HG02678 (cell line): Measurements from ENCODE around the gene SGTA.
A peak's percentile ranks its signal among the peaks of the same experiment; 100 is the strongest.
"Not testable (repeated sequence)": the region's sequence is repeated elsewhere in the genome, so short reads cannot be mapped to it uniquely, and the experiment has no call there.

Experiments used
- ATAC-seq: cut with Tn5 transposase; IDR thresholded peaks from one replicate; pipeline ENCODE4 v1.9.1; 2021; ENCODE audit warnings: mild to moderate bottlenecking, moderate library complexity; ENCODE audit not compliant: unreplicated experiment

The SGTA gene, protein sequence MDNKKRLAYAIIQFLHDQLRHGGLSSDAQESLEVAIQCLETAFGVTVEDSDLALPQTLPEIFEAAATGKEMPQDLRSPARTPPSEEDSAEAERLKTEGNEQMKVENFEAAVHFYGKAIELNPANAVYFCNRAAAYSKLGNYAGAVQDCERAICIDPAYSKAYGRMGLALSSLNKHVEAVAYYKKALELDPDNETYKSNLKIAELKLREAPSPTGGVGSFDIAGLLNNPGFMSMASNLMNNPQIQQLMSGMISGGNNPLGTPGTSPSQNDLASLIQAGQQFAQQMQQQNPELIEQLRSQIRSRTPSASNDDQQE

GRCh38 chr19:2782936-2783780 is at the start of gene SGTA:
Gene SGTA (minus strand): TSS chr19:2783273. CDS start chr19:2769068, 14,205 bp downstream.
- peak; percentile 78 for ATAC-seq

- ATAC-seq: no peak
Observed at GRCh38 chr19:2827840-2828489, 44.9 kb upstream of the SGTA start.

GRCh38 chr19:2827022-2827421 is 43.9 kb upstream of the SGTA start:
- ATAC-seq: no peak

- ATAC-seq: no peak
Observed at GRCh38 chr19:2824129-2824528, 41.1 kb upstream of the SGTA start.

DNA sequence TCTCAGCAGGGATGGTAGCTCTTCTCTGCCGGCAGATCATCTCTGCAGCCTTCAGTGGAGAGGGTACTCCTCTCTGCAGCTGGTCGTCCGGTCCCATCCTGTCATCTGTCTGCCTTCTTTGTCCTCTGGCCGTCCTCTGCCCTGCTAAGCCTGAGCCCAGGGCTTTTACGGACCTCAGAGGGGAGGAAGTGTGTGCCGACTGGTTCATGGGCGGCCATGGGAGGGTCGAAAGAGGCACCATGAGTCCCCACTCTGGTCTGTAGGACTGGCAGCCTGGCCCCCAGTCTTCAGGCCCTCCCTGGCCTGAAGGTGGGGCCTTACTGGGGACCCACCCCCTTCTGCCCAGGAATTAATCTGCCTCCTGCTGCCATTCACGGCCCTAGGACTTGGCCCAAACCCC is 40.6 kb upstream of the SGTA start:
- ATAC-seq: no peak

DNA sequence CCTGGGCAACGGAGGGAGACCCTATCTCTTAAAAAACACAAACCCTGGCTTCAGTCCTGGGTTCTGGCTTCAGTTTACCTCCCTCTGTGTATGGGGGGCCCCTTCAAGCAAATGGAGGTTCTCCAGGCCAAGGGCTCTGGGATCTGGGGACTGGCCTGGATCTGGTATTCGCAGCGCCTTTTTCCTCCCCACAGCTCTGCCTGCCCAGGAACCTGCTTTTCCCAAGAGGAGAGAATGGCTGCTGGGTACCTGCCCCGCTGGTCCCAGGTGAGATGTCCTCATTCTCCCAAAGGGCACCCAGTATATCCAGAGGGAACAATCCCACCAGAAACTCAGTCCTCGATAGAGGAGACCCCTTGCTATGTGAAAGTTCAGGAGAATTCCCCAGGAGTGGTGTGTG is 39.8 kb upstream of the SGTA start:
- ATAC-seq: no peak

GRCh38 chr19:2820112-2820702 is 37.1 kb upstream of the SGTA start:
- ATAC-seq: no peak

- peak; percentile 96 for ATAC-seq
Observed at GRCh38 chr19:2819540-2820111, 36.6 kb upstream of the SGTA start, which contains the start of gene ZNF554. Gene ZNF554 (plus strand): TSS chr19:2819868. CDS start chr19:2820072, 204 bp downstream.

GRCh38 chr19:2817237-2817829 is 34.3 kb upstream of the SGTA start:
- ATAC-seq: not testable (repeated sequence)

DNA sequence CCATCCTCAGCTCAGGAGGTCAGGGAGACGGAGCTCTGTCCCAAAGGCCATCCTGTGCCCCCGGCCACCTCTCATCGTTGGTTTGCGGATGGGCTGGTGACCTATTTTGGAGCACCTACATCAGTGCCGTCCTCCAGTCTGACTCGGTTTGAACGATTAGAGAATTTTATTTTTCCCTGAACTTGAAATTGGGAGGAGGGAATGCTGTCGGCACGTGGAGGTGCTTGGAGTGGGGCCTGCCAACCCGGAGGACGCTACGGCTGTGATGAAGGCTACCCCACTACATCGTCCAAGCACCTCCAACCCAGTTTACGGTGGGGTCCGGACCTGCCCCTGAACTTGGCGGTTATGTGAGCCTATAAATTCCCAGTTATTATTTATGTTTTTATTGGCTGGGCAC is 33.6 kb upstream of the SGTA start:
- ATAC-seq: no peak

DNA sequence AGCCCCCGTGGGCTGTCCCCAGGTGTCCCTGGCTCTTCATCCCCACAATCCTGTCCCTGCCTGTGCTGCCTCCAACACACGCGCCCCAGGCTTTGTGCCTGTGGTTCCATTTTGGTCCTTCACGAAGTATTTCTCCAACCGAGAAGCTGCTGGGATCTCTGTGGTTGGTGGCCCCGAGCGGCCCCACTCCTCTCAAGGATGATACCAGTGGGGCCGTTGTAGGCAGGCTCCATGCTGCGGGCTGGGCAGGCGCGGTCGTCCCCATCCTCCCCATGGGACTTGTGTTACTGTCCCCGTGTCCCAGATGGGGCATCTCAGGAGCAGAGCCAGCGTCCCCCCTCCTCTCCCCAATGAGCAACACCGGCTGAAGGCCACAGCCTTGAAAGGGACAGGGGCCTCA is 32.9 kb upstream of the SGTA start:
- no peak for ATAC-seq

GRCh38 chr19:2815191-2815614 is 32.1 kb upstream of the SGTA start:
- no peak for ATAC-seq

DNA sequence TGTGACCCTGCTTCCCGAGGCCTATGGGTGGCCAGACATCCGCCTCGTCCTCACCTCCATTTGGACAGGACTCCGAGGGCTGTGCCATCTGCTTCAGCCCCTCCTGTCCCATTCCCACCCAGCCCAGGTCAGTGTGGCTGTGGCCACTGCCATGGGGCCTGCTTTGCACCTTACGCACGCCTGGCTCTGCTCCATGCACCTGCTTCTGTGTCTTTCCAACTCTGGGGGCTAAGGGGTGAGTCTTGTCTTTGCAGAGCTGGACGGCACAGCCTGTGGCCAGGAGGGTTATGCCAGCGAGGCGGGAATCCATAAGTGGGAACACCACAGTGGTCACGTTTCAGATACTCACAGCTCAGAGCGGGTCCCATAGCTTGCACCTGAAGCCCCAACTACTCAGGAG is 31.4 kb upstream of the SGTA start:
- no peak for ATAC-seq

DNA sequence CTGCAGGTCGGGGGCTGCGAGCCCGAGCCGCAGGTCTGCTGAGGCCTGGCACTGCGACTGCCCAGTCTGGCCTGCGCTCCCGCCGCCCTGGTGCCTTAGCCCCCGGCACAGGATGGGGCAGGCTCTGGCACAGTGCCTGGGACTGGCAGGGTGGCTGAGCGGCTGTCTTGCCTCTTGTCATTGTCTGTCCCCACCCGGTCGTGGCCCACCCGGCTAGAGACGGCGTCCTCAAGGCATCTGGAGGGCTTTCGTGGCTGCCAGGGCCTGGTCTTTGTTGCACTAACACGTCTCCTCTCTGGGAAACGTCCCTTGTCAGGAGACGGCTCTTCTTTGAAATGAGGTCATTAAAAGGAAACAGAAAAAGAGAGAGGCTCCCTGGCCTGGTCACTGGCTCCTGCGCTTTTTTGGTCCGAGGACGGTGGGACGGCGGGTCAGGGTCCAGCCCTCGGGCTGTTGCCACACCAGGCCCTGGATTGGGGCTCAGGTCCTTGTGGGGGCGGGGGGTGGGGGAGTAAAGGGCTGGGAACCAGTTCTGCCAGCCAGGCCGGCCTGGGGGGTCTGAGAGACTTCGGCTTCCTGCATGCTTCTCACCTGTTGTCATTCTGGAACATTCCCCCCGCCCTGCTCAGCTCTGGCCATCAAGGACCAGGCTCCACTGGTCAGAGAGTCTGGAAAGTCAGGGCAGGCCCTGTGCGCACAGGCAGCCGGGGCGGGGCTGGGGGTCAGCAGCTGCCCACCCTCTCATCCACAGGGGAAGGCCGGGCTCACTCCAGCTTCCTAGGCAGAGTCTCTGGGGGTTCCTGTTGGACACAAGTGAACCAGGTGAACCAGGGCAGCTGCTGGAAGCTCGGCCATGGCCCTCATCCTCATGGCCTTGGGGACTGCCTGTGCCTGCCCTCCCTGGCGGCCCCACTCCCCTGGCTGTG is 30.4 kb upstream of the SGTA start:
- ATAC-seq: no peak

DNA sequence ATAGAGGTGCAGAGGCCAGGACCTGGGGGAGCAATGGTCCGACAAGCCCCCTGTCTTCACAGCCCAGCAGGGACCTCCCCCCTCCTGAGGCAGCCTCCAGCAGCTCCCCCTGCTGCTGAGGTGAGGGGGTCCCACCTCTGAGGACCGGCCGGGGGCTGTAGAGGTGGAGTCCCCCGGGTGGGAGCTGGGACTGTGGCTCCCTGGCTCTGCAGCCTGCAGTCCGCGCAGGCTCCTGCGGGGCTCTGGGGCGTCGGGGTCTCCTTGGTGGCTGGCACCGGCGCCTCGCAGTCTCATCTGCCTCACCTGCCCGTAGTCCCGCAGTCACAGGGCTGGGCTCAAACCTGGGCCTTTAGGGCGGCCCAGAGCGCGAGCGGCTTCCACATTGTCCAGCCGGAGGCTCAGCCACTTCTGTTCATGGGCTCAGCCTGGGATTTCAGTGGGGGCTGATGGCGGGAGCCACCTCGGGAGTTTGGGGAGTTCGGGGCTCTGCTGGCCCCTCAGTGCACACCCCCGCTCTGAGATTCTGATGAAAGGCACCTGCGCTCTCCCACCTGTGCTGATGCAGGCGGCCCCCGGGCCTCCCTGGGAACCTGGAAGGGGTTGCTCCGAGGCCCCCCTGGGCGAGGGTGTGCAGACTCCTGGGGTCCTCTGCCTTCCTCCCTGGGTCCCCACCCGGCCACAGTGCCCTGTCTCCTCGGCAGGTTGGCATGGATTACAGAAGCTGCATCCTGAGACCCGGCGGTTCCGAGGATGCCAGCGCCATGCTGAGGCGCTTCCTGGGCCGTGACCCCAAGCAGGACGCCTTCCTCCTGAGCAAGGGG is 29.6 kb upstream of the SGTA start:
- no peak for ATAC-seq

- ATAC-seq: no peak
Observed at GRCh38 chr19:2811735-2812413, 28.8 kb upstream of the SGTA start.

- no peak for ATAC-seq
Observed at GRCh38 chr19:2811221-2811722, 28.2 kb upstream of the SGTA start.
